GM21825 (cell line): Measurements from ENCODE around the gene TTBK1.

Experiments
- ATAC-seq: cut with Tn5 transposase; IDR thresholded peaks from one replicate; pipeline ENCODE4 v1.9.1; 2021; ENCODE audit warnings: mild to moderate bottlenecking, moderate library complexity; ENCODE audit not compliant: unreplicated experiment

The TTBK1 gene

DNA sequence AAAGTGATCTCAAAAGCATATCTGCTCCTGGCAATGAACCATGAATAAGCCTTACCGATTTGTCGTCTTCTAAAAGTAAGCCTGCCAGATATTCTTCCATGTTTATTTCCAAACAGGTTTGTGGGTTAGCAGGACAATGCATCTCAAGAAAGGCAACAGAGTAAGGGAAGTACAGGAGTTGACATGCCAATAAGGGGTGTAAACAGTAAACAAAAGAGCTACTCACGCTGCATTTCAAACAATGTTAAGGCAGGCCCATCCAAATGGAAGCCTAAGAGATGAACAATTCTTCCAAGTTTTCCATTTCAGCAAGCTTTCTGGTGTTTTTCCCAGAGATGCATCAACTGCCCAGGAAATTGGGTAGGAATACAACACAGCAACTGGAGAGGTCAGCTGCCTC is 93.1 kb downstream of the TTBK1 start:
- no peak for ATAC-seq
